HG03175 (cell line): ENCODE measurements around the gene SUDS3.

Experiments
- ATAC-seq: cut with Tn5 transposase; IDR thresholded peaks from one replicate; pipeline ENCODE4 v1.9.1; 2021; ENCODE audit warnings: mild to moderate bottlenecking, moderate library complexity; ENCODE audit not compliant: unreplicated experiment

The SUDS3 gene

DNA sequence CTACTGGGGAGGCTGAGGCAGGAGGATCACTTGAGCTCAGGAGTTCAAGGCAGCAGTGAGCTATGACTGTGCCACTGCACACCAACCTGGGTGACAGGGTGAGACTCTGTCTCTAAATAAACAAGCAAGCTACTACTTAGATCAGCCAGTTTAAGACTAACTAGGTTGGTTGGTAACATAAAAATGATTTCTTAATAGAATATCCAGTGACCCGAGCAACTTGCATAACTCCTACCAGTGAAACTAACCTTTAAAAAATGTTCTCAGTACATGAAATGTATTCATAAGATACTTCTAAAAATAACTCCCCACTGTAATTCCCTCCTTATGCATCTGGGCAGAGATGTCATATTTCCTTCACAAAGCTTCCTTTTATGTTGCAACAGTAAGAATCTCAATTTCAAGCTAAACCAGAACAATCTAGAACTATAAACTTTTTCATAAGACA is 19.5 kb upstream of the SUDS3 start:
- no peak for ATAC-seq

DNA sequence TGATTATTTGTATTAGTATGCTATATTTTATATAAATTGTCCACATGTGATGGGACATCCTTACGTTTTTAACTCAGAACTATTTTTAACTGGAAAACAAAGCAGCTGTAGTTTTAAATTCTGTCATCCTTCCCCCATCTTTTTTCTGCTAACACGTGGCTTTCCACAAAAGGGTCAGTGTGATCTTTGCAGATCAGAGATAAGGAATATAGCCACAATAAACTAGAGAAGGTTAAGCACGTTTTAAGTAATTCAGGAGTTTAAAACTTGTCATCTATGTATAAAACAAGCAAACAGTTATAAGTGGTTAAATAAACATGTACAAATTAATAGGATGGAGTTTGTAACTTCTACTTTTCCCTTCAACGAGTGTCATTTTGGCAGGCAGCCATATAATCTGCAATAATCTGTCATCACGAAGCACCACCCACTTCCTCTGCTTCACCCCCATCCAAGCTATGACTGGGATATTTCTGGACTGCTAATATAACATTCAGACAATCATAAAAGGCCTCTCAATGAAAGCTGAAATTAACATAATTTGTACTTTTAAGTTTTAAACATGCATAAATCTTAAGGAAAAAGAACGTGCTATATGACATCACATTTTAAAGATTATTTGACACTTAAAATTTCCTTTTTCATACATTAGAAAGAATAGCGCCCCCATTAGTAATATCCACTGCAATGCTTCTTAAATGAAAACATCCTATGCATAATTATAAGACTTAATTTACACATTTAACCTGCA is 18.9 kb upstream of the SUDS3 start:
- peak; percentile 67 for ATAC-seq

DNA sequence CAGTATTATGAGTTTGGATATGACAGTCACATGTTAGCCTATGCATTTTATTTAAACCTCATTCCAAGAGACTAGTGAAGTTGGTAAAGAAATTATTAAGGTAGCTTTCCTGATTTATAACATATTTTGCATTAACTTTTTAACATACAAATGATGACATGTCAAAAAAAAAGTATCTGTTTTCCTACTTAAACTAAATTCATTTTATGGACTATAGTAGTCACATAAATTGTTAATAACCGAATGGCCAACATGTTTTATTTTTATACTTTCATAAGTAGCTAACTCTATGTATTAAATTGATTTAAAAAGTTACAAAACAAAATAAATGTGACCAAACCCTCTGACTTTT is 18.4 kb upstream of the SUDS3 start:
- no peak for ATAC-seq

DNA sequence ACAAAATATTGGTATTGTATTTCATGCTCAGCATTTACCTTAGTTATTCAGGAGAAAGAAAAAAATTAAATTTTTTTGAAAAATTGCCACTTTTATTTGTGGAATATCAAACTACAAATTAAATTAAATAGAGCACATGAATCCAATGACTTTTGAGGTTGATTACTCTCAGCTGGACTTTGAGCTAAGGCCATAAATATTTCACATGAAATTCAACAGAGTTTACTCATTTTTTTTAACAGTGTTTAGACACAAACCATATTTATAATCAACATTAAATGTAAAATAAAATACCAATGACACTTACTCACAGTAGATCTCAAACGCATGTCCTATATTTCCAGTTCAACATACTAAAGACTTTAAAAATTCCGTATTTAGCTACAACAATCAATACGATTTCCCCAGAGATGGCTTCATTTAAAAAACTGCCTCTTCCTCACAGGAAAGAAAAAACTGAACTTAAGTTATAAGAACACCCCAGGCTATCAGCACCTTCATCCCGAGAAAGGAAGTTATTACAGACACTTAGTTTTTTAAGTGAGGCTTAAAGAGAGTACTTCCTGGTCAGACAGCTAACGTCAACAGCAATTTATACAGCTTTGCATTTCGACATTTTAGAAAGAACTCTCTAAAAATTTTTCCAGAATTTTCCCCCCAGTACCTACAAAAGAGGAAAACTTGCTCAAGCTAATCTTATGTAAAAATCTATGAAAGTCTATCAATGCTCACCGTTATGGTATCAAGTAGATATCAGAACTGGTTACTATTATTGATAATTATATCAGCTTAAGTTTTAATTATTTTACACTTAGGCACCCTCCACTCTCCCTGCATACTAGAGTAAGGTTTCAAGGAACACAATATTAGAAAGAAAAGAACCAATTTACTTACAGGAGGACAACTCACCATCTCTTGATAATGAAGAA is 17.5 kb upstream of the SUDS3 start:
- no peak for ATAC-seq

GRCh38 chr12:118359541-118359915 is 16.8 kb upstream of the SUDS3 start:
- peak; percentile 57 for ATAC-seq

DNA sequence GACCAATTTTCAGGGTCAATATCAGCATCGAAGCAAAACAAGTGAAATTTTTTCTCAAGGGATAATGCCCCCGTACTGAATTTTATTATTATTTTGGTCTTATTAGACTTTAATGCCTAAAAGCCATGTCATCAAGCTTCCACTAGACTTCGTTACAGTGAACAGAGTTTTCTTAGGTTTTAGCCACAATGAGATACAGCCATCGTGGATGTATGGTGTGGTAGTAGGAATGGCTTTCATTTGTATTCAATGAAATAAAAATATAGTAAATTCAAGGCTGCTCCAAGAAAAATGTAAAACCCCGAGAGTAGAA is 15.3 kb upstream of the SUDS3 start:
- ATAC-seq = no peak

DNA sequence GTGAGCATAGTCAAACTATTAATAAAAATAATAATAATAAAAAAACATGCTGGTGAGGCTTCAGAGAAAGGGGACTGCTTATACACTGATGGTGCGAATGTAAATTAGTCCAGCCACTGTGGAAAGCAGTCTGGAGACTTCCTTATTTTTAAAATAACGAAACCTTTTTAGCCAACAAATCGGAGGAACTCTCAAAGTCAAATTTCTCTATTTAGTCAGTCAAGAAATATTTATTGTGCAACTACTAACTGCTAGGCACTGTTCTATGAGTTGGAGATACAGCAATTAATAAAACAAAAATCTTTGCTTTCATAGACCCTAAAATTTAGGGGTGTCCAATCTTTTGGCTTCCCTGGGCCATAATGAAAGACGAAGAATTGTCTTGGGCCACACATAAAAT is 14.5 kb upstream of the SUDS3 start:
- ATAC-seq = no peak

- ATAC-seq = no peak
Measured at GRCh38 chr12:118368821-118369220, 7.5 kb upstream of the SUDS3 start.

DNA sequence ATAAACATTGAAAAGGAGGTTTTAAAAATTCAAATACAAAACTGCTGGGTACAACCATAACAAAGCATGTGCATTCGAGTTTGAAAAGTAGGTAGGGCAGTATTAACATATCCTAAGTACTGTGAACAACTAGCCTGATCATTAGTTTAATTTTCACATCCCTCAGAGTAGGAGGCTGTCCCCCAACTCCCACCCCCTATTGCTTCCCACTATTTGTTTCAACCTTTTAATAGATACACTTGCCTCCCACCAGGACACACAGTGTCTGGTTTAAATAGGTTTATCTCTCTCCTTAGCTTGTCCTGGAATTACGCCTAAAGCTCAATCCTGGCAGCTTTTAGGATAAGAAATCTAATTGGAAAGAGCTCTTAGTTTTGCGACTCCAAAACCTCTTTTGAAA is 5.8 kb upstream of the SUDS3 start:
- no peak for ATAC-seq

- no peak for ATAC-seq
Measured at GRCh38 chr12:118371321-118372282, 4.8 kb upstream of the SUDS3 start.

DNA sequence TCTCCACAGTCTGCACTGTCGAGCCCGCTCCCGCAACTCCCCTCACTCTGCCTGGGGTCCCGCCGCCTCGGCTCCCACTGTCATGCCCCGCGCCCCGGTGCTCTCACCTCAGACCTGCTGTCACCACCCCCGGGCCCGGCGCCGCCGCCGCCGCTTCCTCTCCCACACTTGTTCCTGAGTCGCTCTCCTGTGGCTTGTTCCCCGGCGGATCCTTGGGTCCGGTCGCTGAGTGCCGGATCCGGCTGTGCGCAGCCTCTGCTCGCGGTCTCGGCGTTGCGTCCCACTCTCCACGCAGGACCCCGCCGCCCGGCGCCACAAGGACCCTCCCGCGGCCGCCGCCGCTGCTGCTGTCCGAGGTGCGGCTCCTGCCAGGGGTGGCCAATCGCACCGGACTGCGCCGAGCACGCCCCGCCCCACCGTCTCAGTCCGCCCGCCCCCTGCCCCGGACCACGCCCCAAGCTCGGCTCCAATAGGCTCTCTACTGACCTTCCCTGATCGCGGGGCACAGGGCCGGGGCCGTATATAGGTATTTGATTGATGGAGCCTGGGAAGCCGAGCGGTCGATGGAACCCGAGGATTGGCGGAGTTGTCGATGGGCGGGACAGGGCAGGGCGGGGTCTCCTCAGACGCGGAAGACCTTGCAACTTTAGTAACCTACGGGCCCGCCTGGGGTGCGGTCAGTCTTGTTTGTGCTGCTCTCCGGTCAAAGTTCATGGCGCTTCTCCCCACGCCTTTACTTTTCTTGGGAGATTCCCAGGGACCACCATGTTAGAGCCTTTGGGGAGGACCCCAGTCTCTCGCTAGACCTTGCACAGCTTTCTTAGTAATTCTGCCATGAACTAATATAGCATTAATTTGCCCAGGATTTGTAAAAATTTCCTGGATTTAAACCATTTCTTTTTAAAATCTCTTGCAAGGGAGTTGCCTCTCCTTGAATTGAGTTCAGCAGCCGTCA is 3.5 kb upstream of the SUDS3 start, which contains the start of gene TAOK3:
Gene TAOK3, minus strand, starts transcription at position 367 of the 955 bp plus-strand sequence. CDS start 117,340 bp downstream, outside the sequence.
- peak; percentile 77 for ATAC-seq

- no peak for ATAC-seq
Measured at GRCh38 chr12:118373616-118374015, 2.7 kb upstream of the SUDS3 start.

DNA sequence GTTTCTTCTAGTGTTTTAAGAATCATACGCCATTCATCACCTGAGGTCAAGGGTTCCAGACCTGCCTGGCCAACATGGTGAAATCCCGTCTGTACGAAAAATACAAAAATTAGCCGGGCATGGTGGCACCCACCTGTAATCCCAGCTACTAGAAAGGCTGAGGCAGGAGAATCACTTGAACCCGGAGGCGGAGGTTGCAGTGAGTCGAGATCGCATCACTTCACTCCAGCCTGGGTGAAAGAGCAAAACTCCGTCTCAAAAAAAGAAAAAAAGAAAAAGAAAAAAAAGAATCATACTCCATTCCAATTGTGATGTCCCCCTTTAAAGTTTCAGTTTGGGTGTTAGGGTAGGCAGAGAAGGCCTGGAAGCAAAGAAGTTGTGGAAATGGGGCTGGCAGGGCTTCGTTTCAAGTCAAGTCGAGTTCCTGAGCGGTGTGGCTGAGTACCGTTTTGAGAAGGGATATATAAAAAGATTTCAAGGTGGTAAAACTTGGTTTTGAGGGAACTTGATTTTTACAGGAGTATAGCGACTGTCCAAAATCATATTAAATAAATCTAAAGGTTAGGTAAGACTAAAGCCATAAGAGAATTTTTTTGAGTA is 2.1 kb upstream of the SUDS3 start:
- ATAC-seq = no peak

GRCh38 chr12:118374909-118375308 is 1.4 kb upstream of the SUDS3 start:
- ATAC-seq = no peak

GRCh38 chr12:118375348-118375747 is 1.0 kb upstream of the SUDS3 start:
- ATAC-seq = no peak

DNA sequence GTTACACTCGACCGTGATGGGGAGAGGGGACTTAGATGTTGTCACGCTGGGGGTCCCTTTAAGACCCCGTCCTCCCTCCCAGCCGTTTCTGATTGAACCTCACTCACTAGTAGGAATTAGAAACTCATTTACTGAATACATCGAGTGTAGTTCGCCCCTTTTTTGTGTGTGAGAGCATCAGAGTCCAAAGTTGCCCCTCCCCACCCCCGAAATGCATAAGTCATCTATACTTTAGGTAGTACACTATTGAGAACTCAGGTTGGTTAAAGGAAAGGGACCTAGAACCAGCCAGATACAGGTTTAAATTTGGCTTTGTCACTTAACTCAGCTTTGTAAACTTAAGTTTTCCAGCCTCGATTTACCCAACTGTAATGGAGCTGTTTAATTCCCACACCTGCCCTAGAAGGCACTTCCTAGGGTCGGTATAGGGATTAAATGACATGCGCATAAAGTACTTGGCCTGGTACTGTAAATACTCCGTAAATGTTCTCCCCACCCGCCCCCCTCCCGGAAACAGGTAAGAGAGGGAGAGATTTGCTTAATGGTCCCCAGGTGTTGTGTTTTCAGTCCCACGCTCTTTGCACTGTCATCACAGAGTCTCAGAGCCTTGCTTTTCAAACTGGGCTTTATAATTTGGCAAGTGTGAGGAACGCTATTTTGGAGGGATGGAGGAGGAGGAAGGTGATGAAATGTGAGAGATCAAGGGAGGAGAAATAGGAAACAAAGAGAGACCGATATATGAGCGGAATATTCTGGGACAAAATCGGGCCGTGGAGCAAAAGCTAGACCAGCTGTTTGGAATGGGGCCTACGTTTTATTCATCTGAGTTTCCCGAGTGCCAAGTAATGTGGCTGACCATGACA is 897 bp downstream of the SUDS3 start:
- ATAC-seq = no peak

DNA sequence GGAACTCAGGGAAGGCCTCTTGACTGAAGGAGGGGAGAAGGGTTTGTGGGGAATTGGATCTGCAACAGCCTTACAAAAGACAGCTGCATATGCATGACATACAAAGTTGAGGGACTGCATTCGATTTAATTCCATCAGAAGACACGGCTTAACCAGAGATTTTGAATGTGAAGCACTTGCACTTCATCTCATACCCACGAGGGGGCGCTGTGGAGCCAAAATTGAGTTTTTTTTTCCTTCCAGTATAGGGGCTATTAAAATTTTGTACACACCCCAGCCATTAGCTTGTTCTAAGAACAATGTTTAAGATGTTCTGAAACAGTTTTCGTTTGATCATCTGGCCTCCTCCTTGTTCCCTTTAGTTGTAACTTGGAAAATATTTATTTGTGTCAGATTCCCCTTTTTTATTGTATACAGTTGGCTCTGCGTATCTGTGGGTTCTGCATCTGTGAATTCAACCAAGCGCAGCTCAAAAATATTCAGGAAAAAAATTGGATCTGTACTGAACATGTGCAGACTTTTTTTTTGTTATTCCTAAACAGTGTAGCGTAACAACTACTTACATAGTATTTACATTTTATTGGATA is 1.6 kb downstream of the SUDS3 start:
- no peak for ATAC-seq

GRCh38 chr12:118391424-118391823 is 15.1 kb downstream of the SUDS3 start:
- no peak for ATAC-seq
